ENCODE results near the gene SPOCK1. TPM values are rescaled to one million over a fixed set of nuclear protein-coding genes. Genes with fewer than 3 reads are reported as not detected.

SPOCK1 gene
- polyA plus RNA-seq, 4 donors, result 8.9 to 11.3 (median 9.8) TPM

GRCh38 chr5:137095597-137095996 is 403.5 kb downstream of the SPOCK1 start:
- DNase-seq (ENCODE audit: low read depth in 4 of 4, low spot score in 3 of 4), result no peak

- DNase-seq (ENCODE audit: low read depth in 4 of 4, low spot score in 3 of 4), result no peak
Observed at GRCh38 chr5:137092831-137093230, 406.3 kb downstream of the SPOCK1 start.

GRCh38 chr5:137091472-137091871 is 407.7 kb downstream of the SPOCK1 start:
- DNase-seq (ENCODE audit: low read depth in 4 of 4, low spot score in 3 of 4), result peak in 1 of 4 donors; percentile 58

GRCh38 chr5:137090721-137091120 is 408.4 kb downstream of the SPOCK1 start:
- DNase-seq (ENCODE audit: low read depth in 4 of 4, low spot score in 3 of 4), result no peak

- no peak for DNase-seq (ENCODE audit: low read depth in 4 of 4, low spot score in 3 of 4)
Observed at GRCh38 chr5:137090151-137090550, 409.0 kb downstream of the SPOCK1 start.

- no peak for DNase-seq (ENCODE audit: low read depth in 4 of 4, low spot score in 3 of 4)
Observed at GRCh38 chr5:137088175-137088574, 411.0 kb downstream of the SPOCK1 start.

GRCh38 chr5:137086342-137086741 is 412.8 kb downstream of the SPOCK1 start:
- no peak for DNase-seq (ENCODE audit: low read depth in 4 of 4, low spot score in 3 of 4)

- no peak for DNase-seq (ENCODE audit: low read depth in 4 of 4, low spot score in 3 of 4)
Observed at GRCh38 chr5:137085206-137085605, 413.9 kb downstream of the SPOCK1 start.

GRCh38 chr5:137084016-137084415 is 415.1 kb downstream of the SPOCK1 start:
- no peak for DNase-seq (ENCODE audit: low read depth in 4 of 4, low spot score in 3 of 4)

- DNase-seq (ENCODE audit: low read depth in 4 of 4, low spot score in 3 of 4), result no peak
Observed at GRCh38 chr5:137082951-137083350, 416.2 kb downstream of the SPOCK1 start.

- peak in 1 of 4 donors; percentile 22 for DNase-seq (ENCODE audit: low read depth in 4 of 4, low spot score in 3 of 4)
Observed at GRCh38 chr5:137078171-137078665, 420.9 kb downstream of the SPOCK1 start.

- DNase-seq (ENCODE audit: low read depth in 4 of 4, low spot score in 3 of 4), result peak in 2 of 4 donors; percentile 46 to 47
Observed at GRCh38 chr5:137075163-137075970, 423.8 kb downstream of the SPOCK1 start.

- no peak for DNase-seq (ENCODE audit: low read depth in 4 of 4, low spot score in 3 of 4)
Observed at GRCh38 chr5:137073189-137073588, 425.9 kb downstream of the SPOCK1 start.

GRCh38 chr5:137072361-137073115 is 426.6 kb downstream of the SPOCK1 start:
- DNase-seq (ENCODE audit: low read depth in 4 of 4, low spot score in 3 of 4), result peak in 1 of 4 donors; percentile 22

- no peak for DNase-seq (ENCODE audit: low read depth in 4 of 4, low spot score in 3 of 4)
Observed at GRCh38 chr5:137071931-137072330, 427.2 kb downstream of the SPOCK1 start.

- no peak for DNase-seq (ENCODE audit: low read depth in 4 of 4, low spot score in 3 of 4)
Observed at GRCh38 chr5:137071526-137071925, 427.6 kb downstream of the SPOCK1 start.

GRCh38 chr5:137070521-137070920 is 428.6 kb downstream of the SPOCK1 start:
- no peak for DNase-seq (ENCODE audit: low read depth in 4 of 4, low spot score in 3 of 4)

GRCh38 chr5:137069358-137069757 is 429.8 kb downstream of the SPOCK1 start:
- no peak for DNase-seq (ENCODE audit: low read depth in 4 of 4, low spot score in 3 of 4)

- no peak for DNase-seq (ENCODE audit: low read depth in 4 of 4, low spot score in 3 of 4)
Observed at GRCh38 chr5:137061382-137061781, 437.7 kb downstream of the SPOCK1 start.

GRCh38 chr5:137058089-137058488 is 441.0 kb downstream of the SPOCK1 start:
- no peak for DNase-seq (ENCODE audit: low read depth in 4 of 4, low spot score in 3 of 4)

GRCh38 chr5:137056676-137057075 is 442.4 kb downstream of the SPOCK1 start:
- no peak for DNase-seq (ENCODE audit: low read depth in 4 of 4, low spot score in 3 of 4)
